GM21528 (cell line): ENCODE data around the gene DUSP23.

Experiments
- ATAC-seq: cut with Tn5 transposase; IDR thresholded peaks from one replicate; pipeline ENCODE4 v1.9.1; 2021; ENCODE audit warnings: mild to moderate bottlenecking, moderate library complexity; ENCODE audit not compliant: unreplicated experiment, low FRiP score

DUSP23 gene

DNA sequence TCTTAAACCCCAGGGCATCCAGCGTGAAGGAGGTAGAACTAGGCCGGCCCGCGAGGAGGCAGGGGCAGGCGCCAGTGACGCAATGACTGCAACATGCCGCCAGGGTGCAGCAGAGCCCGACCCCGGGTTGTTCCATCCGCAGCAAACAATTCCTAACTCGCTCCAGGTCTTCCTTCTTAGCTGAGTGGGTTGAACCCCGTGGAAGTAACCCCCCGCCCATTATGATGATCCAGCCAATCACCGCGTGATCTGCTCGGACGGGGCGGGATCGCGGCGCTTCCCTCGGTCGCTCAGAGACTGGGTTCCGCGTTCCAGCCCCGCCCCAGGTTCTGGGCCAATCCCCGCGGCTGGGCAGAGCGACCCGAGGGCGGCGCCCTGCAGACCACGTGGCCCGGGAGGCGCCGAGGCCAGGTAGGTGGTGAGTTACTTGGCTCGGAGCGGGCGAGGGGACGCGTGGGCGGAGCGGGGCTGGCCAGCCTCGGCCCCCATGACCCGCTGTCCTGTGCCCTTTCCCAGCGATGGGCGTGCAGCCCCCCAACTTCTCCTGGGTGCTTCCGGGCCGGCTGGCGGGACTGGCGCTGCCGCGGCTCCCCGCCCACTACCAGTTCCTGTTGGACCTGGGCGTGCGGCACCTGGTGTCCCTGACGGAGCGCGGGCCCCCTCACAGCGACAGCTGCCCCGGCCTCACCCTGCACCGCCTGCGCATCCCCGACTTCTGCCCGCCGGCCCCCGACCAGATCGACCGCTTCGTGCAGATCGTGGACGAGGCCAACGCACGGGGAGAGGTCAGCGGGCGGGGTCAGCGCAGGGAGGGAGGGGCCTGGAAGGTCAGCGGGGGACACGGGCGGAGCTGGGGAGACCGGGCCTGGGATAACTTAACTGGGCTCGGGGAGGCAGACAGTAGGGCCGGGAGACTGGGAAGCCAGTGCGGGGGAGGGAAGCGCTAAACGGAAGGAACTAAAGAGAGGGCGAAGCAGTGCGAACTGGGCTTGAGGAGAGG is at the start of gene DUSP23:
Gene DUSP23, plus strand, starts transcription at position 380 of the 1,000 bp plus-strand sequence. Its CDS starts 139 bp downstream, at position 519.
- peak; percentile 98 for ATAC-seq

DNA sequence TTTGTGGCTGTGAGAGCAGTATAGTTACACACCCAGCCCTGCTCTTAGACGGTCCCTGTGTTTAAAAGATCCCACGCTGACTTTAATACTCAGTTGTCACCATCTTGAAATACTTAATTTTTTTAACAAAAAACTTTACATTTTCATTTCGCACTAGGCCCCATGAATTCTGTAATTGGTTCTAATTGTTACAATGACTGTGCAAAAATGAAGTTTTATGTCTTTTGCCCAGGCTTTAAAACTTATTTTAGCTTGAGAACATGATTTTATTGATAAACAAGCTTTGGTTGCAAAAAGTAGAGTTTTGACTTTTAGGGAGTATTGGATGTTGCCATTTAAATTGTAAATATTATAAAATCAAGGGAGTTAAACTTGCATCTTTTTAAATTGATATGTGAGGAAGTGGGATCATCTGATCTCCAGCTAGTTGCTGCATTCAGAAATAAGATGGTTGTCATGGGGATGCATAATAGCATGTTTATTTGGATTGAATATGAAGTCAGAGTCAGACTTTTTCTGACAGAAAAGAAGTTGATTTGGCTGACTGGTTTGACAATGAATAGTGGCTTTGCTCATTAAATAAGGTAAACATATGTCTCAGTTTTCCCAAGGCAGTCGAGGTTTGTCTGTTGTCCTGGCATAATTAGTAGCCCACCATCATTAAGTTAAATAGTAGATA is 43.4 kb upstream of the DUSP23 start:
- ATAC-seq = no peak

DNA sequence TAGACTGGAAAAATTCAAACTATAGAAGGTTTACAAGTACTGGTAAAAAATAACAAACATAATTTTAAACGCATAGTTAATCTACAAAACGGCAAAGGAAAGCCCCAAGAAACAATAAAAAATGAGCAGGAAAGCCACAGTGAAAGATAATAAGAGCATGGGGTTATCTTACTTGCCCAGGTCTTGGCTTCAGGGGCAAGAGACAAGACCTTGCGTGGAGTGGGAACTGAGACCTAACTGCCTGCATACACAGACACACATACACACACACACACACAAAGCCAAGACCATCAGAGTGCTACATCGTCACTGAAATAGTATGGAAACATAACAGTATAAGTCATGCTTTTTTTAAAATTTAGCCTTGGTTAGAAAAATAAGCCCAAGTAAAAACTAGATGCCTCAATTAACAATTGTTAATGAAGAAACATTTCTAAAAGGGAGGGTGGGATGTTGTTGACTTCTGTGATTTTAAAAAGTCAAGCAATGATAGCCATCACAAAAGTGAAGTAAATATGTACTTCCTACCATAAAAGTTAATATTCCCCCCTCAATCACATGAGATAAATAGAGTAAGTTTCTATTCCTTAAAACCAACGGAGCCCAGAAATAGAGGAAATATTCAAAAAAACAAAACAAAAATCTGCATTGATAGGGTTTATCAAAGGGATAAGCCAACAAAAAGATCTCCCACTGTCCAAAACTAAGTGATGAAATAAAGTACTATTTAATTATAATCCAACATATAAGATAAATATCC is 36.9 kb upstream of the DUSP23 start:
- no peak for ATAC-seq

DNA sequence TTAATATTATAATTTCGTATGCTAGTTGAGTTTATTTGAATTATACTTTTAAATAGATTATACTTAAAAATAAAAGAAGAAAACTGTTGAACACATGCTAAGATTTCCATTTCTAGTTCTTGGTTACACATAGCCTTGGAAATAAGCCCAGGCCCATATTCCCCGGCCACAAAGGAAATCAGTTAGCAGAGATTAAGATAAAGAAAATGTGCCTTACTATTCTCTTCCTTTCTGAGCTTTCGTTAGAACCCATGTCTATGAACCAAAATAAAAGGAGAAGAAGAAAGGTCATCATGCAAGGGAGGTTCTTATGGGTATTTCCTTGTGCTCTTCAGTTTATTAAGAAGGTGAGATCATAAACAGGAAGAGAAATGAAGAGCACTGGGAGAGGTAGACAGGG is 34.1 kb upstream of the DUSP23 start:
- no peak for ATAC-seq

DNA sequence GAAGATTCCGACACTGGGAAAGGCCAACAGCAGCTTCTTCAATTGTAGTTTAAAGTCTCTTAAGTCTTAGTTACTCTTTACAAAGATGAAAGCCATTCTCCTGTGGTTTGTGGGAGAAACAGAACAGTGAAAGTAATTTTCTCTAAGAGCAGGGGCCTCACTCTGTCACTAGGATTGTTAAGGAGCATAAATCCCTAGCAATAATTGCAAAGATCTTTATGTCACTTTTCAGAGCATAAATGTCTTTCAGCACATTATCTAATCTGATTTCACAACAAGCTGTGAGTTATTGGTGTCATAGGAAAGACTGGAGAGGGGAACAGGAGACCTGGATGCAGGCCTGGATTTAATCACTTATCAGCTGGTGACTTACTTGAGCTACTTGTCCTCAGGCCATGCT is 32.4 kb upstream of the DUSP23 start:
- no peak for ATAC-seq

DNA sequence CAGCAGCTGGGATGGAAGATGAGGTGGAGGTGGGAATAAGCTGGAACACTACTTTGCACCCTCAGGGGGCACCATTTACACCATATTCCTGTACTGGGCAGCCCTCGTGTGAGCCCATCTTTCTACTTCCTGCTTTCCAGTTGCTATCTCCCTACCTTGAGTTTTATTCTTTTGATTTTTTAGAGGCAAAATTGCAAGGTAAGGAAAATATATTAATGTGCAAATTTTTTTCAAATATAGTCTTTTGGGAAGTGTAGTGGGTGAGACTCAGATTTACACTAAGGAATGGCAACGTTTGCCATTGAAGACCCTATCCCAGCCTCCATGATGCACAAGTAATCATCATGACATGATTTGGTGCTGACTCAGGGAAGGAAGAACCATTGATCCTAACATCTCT is 31.1 kb upstream of the DUSP23 start:
- no peak for ATAC-seq

DNA sequence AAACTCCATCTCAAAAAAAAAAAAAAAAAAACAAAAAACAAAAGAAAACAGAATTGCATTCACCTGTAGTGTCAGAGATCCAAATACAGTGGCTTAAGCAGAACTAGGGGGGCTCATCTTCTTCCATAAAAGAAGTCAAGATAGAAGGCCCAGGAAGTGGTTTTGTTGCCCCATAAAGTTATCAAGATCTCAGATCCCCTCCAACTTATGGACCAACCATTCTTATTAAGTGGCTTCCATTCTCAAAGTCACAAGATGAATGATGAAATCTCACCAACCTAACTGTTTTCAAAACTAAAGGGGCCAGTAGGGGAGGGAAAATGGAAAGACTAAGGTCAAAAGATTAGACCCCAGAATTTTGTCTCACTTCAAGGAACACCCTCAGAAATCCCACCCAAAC is 30.1 kb upstream of the DUSP23 start:
- ATAC-seq = no peak

DNA sequence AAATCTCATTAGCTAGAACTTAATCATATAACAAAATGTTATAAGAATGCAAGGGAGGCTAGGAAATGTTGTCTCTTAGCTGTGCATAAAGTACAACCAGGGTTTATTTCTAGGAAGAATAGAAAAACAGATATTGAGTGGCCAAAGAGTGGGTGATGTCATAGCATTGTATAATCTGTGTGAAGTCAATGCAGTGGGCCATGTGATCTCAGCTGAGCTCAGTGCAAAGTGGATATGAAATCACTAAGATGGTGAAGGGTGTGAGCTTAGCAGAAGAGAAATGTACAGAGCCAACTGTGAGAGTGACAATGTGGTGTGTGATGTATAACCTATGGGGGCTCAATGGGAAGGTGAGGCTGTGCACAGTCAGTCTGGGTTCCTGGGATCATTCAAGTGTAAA is 29.7 kb upstream of the DUSP23 start:
- no peak for ATAC-seq

DNA sequence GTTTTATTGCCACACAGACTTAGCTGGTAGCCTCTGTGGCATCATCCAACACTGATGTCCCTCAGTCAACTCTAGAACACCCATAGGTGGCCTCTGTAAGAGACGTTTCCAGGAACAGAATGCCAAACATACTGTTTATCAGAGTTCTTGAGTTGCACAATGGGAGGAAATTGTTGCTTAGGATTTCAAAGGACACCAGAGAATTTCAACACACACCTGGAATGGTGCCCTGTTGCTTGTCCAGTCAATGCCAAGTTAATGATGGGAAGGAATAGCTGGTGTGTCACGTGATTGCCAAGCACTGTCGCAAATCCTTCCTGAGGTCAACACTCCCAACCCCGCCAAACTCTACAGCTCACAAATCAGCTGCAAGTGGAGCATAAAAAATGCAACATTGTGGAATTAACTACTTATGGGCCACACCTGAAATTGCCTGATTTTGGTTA is 28.6 kb upstream of the DUSP23 start:
- no peak for ATAC-seq

DNA sequence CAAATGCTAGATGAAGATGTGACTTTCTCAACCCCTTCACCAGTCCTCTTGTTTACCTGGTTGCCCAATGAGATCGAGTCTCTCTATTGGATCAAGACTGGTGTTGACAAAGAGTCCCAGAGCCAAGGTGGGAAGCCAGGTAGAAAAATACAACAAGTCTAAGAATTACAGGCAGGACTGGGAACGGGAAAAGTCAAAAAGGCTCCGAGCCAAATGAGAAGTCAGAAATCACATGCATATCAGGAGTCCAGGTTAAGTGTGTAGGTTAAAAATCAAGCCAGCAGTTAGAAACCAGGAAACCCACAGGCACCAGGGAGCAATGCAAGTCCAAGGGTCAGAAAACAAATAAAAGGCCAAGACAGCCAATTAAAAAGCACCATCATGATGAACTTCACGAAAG is 27.4 kb upstream of the DUSP23 start:
- no peak for ATAC-seq

DNA sequence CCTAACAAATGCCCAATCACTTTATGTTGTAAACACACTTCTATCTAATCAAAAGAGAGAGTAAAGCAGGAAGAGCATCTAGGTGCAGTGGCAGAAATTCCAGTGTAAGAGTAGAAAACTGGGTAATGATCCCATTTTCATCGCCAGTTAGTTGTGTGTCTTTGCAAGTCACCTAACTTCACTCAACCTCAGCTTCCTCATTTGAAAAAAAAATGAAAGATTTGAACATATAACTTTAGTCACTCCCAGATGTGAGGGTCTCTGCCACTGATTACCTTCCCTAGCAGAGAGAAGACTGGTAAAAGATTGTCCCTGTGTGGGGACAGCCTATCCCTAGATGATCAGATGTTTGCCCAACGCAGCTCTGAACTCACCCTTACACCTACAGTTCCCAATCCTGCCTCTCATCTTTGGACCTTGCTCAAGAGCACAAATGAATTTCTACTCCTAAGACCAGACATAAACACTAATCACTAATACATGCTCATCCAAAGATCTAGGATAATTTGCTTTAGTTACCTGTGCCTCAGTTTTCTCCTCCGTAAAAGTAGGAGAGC is 25.2 kb upstream of the DUSP23 start:
- no peak for ATAC-seq

DNA sequence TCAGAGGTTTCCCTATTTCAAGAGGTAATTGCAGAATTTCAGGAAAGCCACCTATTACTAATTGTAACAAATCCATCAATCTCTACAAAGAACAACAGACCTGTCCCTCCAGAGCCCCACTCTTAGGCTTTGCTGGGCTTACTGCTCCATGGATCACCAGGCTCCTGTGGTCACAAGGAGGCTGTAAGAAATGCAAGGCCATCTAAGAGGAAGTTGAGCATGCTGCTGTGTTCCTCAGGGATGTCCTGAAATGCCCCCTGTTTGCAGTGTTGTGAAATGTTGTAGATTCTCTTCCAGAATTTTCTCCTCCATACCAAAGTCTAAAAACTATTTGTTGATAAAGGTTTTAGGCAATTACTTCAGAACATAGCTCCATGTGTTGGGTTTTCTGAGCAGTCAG is 24.4 kb upstream of the DUSP23 start:
- no peak for ATAC-seq

DNA sequence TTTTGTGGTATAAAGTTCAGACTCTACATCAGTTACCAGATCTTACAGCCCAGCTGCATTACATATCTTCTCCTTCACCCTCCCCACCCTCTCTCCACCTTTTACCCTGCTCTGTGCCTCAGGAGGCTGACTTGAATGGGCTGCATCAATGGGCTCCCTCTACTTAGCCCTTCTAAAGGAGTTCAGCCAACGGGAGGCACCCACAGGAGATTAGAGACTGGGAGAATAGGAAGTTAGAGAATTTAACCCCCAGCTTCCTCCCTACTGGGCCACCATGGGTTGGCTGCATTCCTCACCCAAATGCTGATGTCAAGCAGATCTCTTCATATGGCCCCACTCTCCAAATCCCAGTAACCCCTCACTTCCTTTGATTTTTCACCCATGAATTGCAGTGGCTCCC is 17.1 kb upstream of the DUSP23 start:
- ATAC-seq = no peak

DNA sequence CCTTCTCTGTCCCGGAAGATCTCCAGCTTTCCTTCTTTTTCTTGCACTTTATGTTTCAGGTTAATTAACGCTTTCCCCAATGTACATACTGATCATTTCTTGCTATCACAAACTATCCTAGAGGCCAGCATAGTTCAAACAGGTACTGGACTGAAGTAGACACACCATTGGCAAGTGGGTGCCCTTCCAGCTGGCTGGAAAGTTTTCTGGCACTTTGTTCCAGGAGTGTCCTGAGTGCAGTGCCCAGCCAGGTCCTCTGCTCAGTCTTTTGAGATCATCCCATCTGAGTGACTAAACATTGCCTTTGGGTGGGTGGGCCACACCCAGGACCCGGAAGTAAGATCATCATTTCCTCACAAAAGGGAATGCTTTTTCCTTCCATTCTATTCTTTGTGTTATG is 15.0 kb upstream of the DUSP23 start:
- ATAC-seq = no peak

DNA sequence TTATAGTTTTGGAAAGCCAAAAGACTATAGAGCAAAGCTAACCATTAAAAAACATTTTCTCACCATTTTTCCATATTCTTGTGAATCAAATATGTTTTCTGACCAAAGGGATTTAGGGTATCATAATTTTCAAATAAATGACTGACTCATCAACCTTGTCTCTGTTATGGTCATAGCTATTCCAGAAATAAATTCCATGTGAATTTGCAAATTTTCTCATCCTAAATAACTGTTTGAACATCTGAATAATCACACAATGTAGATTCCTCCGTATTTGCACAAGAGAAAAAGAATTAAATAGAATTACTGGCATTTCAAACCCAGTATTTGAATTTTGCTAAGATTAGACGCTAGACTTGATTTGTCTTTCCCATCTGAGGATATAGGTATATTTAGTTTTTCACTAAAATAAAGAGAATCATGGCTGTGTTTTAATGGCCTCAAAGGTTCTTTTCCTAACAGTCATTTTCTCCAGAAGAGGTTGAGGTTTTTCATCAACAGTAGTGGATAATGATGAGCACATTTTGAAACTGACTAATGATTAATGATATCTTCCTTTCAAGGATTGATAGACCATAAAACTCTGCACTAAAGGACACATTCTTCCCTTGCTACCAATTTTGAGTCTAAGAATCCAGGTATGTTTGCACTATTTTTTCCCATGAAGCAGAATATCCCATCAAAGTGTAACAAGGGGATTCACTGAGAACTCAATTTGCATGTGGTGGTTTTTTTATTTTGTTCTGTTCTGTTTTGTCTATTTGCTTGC is 9.5 kb upstream of the DUSP23 start:
- no peak for ATAC-seq

DNA sequence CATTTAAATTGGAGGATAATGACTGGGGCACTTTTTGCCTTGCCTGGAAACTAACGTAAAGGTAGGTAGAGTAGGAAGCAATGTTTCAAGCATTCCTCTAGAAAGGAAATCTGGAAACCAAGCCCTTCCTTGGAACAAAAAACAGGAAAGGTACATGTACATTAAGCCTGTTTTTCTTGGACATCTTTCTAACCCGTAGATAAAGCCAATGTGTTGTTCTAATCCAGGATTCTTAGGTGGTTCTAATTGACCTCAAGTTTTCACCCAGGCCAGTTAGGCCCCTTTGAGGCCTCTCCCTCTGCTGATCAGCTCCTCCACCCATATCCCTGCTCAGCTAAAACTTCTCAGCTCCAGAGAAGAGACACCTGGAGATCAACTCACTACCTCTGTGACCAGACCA is 6.3 kb upstream of the DUSP23 start:
- ATAC-seq = no peak

DNA sequence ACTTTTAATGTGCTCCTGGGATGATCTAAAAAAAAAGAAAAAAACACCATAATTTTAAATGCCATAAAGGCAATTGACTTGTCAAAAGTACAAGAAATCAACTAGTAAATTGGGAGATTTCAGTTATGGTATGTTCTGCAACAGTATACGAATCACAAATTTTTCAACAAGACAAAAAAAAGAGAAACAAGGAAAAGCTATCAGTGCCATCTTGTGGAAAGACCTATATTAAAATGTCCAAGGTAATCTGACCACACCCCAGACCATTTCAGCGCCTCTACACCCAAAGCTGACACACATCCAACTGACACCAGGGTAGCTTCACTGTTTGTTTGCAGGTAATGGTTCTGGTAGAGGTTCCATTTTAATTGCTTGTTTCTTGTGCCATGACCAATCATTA is 5.0 kb upstream of the DUSP23 start:
- ATAC-seq = no peak

DNA sequence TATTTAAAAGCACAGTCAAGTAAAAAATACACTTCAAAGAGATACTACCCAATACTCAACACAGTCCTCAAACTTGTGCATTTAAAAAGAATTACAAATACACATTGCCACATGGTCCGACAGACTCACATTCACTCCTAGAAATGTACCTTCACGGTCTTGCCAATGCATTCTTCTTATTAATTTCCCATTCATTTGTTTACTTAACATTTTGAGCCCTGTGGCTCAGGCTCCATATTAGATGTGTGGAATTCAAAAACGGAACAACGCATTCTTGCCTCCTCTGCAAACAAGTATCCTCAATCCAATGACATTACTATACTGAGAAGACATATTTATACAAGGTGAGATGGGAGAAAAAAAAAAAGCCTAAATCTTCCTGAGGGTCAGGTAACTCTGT is 2.5 kb upstream of the DUSP23 start:
- ATAC-seq = no peak

DNA sequence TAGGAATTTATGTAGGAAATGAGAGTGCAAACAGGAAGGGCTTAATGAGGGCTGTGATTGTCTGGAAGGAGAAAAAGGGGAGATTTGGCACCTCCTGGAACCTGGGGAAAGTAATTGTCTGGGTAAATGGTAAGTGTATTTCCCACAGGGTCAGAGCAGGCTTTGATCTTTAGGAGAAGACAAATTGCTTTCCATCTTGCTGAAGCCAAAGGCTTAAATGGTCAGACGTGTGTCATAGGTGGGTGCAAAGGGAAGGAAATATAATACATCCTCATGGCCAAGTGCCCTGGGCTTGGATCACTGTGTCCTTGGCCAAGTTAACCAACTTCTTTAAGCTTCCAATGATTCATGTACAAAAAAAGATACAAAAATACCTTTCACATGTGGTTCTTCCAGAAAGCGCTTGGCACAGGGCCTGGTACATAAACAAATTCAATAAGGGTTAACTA is 1.3 kb upstream of the DUSP23 start:
- no peak for ATAC-seq

DNA sequence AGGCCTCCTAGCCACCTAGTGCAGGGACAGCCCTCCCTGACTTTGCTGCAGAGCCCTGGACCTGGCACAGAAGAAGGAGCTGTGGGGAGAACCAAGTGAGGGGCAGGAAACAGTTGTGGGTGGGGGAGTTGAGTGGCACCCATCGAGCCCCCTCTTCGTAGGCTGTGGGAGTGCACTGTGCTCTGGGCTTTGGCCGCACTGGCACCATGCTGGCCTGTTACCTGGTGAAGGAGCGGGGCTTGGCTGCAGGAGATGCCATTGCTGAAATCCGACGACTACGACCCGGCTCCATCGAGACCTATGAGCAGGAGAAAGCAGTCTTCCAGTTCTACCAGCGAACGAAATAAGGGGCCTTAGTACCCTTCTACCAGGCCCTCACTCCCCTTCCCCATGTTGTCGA is 1.2 kb downstream of the DUSP23 start:
- ATAC-seq = no peak
